B cell (primary cell): ENCODE data around the gene KPNB1.

Experiments
- EZH2 ChIP-seq: IDR thresholded peaks from 2 replicates; pipeline ENCODE4 v1.6.1; 2012; ENCODE audit warnings: borderline replicate concordance, low read depth, mild to moderate bottlenecking, moderate library complexity, low read length; ENCODE audit not compliant: insufficient read depth, poor library complexity, severe bottlenecking
- TF ChIP-seq, protein P1 (sequence below): fragments of 200-600 bp; IDR thresholded peaks from one replicate; pipeline ENCODE4 v1.8.0; 2022; ENCODE audit warnings: antibody characterized with exemption, mild to moderate bottlenecking

DNA sequence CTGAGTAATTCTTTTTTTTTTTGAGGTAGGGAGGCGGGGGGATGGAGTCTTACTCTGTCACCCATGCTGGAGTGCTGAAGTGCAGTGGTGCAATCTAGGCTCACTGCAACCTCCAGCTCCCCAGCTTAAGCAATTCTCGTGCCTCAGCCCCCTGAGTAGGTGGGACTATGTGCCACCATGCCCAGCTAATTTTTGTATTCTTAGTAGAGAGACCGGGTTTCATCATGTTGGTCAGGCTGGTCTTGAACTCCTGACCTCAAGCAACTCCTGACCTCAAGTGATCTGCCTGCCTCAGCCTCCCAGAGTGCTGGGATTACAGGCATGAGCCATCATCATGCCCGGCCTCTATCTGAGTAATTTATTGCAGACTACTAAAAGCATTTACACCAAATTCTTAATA lies 19.4 kb downstream of the KPNB1 start:
- TF ChIP-seq, protein P1, sequence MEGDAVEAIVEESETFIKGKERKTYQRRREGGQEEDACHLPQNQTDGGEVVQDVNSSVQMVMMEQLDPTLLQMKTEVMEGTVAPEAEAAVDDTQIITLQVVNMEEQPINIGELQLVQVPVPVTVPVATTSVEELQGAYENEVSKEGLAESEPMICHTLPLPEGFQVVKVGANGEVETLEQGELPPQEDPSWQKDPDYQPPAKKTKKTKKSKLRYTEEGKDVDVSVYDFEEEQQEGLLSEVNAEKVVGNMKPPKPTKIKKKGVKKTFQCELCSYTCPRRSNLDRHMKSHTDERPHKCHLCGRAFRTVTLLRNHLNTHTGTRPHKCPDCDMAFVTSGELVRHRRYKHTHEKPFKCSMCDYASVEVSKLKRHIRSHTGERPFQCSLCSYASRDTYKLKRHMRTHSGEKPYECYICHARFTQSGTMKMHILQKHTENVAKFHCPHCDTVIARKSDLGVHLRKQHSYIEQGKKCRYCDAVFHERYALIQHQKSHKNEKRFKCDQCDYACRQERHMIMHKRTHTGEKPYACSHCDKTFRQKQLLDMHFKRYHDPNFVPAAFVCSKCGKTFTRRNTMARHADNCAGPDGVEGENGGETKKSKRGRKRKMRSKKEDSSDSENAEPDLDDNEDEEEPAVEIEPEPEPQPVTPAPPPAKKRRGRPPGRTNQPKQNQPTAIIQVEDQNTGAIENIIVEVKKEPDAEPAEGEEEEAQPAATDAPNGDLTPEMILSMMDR: no peak
- TF ChIP-seq EZH2: no peak
